GM21423 (cell line): Measurements from ENCODE around the gene G0S2.

ENCODE experiments used
- ATAC-seq: cut with Tn5 transposase; IDR thresholded peaks from one replicate; pipeline ENCODE4 v1.9.1; 2021; ENCODE audit warnings: mild to moderate bottlenecking, moderate library complexity; ENCODE audit not compliant: unreplicated experiment

Gene G0S2, protein sequence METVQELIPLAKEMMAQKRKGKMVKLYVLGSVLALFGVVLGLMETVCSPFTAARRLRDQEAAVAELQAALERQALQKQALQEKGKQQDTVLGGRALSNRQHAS

DNA sequence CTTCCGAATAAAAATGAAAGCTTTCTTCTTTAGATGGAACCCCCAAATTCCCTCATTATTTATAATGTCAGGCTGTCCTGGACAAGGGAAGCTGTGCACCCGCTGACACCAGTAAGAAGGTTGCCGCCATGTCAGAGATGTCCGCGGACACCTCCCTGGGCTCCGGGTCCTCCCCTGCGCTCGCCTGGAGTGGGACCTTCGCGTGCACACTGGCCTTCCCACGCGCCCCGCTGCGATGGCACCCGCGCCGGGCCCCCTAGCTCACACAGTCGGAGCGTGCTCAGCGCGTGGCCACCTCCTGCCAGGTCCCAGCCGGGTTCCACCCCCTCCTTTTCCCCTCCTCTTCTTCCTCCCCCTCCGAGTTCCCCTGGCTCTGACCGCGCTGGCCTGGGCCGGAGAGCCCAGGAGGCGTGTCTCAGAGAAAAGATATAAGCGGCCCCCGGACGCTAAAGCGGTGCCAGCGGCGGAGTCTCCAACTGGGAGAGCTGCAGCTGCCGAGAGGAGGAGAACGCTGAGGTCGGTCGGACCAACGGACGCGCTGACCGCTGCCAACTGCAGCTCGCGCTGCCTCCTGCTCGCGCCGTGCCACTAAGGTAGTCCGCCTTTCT, at the start of gene G0S2:
Gene G0S2 (plus strand): TSS at position 456 of the 608 bp plus-strand sequence. CDS start 273 bp downstream, outside the sequence.
- no peak for ATAC-seq

DNA sequence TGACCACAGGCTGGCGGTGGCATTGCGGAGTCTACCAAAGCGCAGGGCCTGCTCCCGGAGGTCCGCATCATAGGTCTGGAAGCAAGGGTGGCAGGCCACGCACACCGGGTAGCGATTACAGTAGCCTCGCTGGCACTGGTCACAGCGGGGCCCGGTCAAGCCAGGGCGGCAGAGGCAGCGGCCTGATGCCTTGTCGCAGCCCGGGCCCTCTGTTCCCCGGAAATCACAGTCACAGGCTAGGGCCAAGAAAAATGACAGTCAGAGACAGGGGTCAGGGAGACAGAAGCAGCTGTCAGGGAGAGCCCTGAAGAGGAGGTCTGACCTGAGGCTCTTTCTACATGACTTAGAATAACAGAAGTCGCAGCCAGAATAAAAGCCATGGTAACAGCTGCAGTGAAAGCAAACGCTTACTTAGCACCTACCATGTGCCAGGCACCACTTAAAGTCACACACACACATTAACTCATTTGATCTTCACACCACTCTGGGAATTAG, 49.4 kb upstream of the G0S2 start:
- ATAC-seq, result no peak

DNA sequence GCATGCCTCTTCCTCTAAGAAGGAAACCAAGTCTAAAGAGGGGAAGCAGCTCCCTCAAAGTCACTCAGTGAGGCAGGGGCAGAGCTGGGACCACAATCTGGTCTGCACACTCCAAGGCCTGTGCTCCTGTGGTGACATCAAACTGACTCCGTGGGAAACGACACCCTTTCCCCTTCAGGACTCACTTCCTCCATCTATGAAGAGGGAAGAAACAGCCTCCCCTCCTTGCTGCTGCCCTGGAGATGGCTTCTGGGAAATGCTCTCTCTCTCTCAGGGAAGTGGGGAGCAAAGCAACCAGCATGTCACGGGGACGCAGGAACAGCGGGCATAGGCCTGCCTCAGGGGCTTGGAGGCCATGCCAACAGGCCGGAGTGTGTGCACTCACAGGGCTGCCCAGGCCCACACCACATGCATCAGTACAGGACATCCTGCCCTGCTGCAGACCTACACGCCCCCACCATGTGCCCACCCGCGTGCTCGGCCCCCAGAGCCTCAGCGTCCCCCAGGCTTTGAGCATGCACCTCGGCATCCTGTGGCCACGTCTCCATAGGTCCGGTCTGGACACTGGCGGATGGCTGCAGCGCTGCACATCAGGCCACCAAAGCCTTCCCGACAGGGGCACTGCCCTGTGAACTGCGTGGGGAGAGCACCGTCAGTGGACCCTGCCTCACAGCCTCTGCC, 48.7 kb upstream of the G0S2 start:
- no peak for ATAC-seq

DNA sequence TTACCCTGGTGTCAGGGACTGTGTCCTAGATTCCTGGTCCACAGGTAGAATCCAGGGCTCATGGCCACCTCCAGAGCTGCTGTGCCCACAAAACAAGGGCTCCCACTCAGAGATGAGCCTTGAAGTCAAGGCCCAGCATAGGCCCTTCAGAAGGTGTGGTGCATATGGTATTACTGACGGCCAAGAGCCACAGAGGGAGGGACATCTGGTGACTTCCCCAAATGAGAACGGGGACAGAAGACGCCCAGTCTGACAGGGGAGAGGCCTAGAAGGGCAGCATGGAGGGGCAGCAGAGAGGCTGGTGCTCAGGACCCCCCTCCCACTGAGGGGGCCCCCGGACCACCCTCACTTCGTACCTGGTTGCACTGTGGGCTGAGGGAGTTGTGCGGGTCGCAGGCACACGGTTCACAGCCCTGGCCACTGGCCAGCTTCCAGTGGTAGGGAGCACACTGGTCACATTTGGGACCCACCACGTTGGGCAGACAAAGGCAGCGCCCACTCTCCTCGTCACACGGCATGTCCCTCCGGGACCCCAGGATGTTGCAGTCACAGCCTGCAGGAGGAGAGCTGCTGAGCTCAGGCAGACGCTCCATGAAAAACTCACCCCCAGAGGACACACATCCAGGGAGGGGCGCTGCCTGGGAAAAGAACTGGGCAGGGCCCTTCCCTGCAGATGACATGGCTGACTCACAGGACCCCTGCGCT, 48.0 kb upstream of the G0S2 start:
- ATAC-seq, result no peak

DNA sequence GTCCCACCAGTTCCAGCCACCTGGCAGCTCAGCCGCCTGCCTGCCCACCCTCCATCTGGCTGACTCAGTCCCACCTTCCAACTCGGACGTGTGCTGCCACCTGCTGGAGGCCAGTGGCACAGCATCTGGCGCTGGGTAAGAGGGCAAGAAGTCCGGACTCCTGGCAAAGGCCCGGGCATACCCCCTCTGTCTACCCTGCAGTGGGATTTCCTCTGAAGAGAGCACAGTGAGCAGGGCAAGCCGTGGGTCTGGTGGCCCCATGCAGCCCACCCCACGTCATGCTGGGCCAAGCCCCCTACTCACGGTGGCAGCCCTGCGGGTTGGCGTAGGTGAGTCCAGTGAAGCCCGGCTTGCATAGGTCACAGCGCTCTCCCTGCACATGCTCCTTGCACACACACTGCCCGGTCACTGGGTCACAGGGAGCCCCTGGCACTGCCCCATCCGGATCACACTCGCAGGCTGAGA, 47.4 kb upstream of the G0S2 start:
- ATAC-seq, result peak; percentile 83

DNA sequence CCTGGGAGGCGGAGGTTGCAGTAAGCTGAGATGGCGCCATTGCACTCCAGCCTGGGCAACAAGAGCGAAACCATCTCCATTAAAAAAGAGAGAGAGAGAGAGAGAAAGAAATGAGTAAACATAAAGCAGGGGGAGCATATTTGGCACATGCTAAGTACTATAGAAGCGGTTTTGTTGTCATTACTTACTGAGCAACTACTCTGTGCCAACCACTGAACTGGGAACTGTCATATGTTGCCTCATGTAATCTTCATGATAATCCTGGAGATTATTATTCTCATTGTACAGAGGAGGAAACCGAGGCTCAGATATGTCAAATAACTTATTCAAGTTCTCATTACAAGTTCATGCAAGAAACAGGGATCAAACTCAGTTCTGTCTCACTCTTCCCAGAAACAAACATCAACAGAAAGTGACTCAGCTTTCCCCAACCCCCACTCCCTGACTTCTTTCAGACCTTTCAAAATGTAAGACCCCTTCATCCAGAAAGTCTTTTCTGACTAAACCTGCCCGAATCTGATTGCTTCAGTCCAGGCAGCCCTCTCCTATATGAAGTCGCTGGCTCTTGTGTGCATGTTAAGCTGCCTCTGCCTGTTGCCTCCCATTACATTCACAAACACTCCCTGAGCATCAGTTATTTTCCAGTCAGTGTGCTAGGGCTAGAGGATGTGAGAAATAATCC, 46.5 kb upstream of the G0S2 start:
- ATAC-seq, result no peak

DNA sequence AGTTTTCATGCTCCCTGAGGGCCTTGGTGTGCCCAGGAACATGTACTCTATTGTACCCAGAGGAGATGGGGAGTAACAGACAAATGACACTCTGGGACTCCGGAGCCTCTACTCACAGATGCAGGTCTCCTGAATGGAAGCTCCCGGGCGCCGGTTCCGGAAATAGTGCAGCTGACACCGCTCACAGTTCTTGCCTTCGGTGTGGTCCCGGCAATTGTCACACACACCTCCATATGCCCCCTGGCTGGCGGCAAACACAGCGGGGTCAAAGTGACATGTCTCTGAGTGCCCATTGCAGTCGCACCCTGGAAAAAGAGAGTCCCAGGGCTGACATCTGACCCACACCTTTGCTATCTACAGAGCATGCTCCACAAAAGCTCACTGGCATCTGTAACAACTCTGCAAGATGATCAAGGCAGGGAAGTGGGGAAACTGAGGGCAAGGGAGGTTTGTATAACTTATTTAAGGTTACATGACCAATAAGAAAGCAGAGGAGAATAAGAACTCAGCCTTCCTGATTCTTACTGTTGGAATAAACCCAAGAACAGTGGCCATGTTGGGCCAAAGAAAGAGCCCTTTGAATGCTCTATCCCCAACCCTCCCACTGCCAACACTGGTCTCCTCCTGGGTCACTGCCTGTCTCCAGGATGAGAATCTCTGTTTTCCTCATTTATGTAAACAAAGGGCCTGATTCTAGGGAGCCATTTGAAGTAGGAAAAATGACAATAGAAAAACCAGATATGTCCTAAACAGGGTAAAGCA, 45.4 kb upstream of the G0S2 start:
- ATAC-seq, result no peak

DNA sequence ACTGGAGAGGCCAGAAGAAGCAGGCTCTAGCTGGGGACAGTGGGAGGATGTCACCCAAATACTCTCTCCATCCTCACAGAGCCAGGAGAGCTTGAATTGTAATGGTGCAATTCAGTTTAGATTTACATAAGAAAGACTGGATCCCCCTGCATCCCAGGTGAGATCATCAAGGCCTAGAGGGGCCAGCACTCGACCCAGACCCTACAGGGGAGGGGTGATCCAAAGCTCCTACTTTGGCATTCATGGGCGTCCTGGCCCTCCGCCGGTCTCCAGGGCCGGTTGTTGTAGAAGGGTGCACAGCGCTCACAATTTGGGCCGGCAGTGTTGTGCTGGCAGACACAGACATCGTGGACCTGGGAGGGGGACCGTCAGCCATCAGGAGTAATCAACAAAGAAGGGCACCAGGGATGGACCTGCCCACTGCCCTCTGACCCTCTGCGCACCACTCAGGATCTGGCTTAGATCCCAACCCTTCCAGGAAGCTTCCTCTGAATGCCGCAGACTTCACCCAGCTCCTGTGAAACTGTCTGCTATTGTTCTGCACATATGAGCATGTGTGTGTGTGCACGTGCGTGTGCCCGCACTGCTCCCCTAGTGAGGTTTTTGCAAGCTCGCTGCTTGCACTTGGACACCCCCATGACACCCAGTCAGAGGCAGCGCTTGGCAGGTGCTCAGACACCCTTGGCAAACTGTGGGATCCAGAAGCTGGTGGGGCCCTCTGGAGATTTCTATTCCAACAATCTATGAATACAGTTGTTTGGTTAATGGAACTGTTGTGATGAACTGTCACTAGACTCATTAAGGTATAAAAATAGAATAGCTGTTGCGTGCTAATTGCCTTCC, 44.6 kb upstream of the G0S2 start:
- ATAC-seq, result no peak

DNA sequence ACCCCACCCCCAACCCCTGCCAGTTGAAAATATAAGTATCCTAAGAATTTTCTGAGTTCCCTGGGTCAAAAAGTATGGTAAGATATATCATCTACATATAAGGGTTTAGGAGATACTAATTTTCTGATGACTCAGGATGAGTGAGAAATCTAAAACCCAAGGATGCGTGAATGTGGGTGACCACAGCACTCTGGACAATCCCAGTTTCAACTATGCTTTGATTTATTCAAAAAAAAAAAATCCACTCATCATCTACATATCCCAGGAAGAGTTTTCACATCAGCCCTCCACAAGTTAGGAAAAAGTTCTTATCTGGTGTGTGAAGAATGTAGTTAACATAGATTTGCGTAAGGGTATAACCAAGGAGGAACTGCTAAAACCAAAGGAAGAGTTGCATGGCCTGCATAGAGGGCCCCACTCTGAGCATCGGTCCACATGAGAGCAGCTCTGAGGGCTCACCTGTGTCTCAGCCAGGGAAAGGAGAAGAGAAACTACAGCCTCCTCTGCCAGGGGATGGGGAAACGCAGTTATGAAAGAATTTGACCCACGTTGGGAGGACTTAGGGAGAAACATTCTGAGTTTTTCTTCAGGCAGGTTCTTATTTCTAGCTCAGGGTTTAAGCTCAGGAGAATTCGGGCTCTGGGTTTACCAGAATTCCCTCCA, 41.7 kb upstream of the G0S2 start:
- ATAC-seq, result no peak

DNA sequence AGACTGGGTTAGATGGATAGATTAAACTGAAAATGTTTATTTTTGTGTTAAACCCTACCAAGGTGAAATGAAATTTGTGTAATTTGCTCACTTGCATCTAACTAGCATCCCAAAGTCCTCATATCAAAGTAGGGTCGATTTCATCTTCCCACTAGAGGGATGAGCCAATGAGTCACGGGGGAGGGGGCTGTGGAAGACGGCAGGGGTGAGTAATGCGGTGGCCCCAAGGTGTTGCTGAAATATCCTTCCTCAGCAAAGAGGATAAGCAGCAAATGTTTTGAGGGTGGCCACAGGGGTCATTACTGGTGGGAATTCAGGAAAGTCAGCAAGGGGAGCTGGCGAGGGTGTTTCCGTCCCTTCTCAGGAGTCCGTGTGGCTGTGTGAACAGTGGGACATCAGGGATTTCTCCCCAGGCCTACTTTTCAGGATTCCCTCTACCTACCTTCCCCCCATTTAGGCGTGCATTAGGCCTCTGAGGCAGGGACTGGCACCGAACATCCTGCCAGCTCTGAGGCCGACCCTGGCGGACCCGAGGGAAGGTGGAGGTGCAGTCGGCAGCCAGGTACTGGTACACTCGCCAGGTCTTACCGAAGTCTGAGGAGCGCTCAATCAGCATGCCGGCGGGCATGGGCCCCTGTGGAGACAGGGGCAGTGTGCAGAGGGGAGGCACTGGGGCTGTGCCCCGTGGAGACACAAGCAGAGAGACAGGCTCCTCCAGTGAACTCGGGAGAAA, 41.0 kb upstream of the G0S2 start:
- ATAC-seq, result no peak

DNA sequence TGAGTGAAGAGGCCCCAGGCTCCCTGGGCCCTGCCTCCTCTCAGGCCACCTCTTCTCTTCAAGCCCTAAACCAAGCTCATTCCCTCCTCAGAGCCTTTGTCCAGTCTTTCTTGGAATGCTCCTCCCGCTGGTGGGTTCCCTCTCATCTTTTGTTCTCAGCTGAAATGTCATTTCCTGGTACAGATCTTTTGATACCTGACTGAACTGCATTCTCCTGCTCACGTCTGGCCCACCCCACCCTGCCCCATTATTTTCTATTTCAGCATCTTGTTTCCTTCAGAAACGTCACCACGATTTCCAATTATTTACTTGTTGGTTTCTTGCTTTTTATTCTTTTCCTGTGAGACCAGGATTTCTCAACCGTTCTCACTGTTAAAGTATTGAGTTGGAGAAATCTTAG, 39.4 kb upstream of the G0S2 start:
- ATAC-seq, result no peak

DNA sequence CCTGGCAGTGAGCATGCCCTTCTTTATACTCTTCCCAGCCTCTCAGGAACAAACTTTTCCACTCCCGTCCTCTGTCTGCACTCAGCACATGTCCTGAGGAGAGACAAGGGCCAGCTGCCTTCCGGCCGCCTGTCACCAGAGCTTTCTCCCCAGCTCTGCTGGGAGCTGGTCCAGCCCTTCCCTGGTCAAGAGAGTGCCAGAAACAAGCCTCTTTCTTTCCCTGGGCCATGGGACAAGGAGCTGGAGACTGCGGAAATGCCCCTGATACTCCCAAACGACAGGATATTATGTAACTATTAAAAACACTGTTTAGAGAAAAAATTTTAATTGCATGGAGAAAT, 33.4 kb upstream of the G0S2 start:
- no peak for ATAC-seq

DNA sequence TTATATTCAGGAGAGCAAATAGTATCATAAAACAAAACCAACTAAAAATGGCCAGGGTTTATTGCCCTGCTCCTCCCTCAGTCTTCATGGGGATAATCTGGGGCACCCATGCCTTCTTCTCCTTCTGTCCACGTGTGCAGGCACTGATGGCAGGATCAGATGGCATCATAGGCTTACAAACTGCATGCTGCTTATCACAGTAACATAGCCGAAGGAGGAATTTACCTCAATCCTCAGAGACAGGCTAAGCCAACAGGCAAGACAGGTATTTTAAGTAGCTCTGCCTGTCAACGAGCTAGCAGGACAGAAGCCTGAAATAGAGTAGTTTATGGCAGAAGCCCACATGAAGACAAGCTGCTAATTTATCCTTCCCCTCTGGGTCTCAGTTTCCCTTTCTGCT, 32.4 kb upstream of the G0S2 start:
- no peak for ATAC-seq

DNA sequence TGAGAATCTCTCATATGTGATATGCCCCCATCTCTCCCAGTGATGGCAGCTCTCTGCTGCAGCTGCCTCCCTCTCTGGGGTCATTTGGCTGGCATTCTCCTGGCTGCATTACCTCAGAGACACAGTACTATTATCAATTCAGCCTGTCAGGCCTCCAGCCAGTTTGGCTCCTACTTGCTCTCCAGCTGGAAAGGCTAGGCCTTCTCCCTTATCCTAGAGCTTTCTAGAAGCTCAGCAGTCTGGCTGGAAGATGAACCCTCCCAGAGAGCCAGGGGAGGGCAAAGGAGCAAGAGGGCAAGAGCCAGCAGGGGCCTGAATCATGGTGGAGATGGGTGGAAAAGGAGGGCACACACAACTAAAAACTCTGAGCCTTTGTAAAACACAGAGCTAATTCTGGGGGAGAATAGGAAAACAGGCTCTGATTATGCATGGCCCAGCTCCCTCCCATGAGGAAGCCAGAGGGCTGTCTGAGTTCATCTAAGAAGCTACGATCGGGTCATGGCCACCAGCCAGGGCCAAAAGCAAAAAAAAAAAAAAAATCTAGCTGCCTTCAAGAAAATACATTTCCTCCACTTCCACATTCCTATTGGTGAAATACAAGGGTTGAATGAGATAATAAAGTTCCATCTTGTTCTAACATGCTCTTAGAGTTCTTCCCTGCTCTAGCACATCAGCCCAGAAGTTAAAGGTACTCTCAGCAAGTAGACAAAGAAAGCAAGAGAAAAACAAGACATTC, 31.8 kb upstream of the G0S2 start:
- no peak for ATAC-seq

DNA sequence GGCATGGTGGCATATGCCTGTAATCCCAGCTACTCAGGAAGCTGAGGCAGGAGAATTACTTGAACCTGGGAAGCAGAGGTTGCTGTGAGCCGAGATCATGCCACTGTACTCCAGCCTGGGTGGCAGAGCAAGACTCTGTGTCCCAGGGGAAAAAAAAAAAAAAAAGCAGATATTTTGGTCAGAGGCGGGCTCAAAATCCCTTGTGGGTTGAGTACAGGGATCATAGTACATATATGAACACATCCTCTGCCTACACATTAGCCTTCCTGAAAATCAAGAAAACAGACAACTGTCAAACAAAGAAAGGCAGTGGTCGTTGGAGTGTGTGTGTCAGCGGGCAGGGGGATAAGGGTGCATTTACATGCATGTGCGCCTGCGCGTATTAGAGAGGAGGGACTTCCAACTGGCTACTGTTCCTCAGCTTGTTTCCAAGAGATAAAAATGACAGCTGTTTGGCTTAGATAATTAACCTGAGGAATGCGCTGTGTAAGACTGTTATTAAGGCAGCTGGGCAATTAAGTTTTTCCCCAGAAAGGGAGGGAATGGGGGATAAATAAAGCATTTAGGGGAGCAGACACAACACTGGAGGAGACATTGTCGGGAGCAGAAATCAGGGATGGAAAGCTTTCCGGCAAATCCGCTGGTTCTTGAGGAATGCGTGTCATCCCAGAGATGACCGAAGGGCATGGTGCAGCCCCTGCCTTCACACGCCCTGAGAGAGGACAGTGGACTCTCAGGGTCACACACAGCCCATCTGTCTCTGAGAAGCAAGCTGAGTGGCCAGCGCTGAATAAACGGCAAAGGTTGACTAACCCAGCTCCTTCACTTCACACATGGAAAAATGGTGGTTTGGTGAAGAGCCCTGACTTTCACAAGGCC, 29.4 kb upstream of the G0S2 start:
- no peak for ATAC-seq

DNA sequence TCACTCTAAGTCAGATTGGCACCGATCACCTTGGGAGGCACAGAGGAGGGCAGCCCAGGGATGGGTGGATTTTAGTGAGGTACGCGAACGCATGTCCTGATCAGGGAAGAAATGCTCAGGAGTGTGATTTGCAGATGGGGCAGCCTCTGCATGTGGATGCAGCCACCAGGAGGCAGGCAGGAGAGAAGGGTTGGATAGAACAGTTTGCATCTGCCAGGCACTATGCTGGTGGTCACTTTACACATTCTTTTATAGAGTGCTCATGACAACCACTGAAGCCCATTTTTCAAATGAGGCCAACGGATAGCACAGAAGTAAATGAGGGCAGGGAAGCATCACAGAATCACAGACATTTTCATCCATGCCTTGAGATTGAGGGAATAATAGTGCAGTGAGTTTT, 28.7 kb upstream of the G0S2 start:
- no peak for ATAC-seq

DNA sequence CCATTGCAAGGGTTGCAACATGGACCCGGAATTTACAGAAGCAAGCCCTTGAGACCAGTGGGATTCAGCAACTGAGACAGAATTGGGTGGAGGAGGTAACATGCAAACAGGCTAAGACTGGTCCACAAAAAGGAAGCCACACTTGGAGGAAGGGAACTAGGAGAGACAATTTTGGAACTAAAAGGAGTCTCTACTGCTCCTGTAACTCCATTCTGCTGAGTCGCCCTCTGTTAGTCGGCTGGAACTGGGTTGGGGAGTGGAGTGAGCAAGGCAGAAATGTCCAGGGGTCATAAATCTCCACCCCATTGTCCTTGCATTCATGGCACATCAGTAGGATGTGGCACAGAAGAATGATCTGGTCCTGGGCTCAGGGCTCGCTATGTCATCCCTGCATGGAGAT, 28.1 kb upstream of the G0S2 start:
- no peak for ATAC-seq
